Measurements from ENCODE around the gene SLC38A3. TPM values are rescaled to one million over a fixed set of nuclear protein-coding genes. Genes with fewer than 3 reads are reported as not detected.
A peak's percentile ranks its signal among the peaks of the same experiment; 100 is the strongest.

The SLC38A3 gene
- total RNA-seq, 1 donor from 2014 or later, result 43.5 TPM

- H3K4me3 Mint-ChIP-seq (ENCODE audit: low read depth), result no peak overlapping the region
- no peak for TF ChIP-seq CTCF (IDR thresholded peaks at IDR 0.05; ENCODE audit: unreplicated experiment)
- H3K4me1 Mint-ChIP-seq (ENCODE audit: low read depth), result peaks cover 17% of the 10 kb centered on the region
- H3K27me3 Mint-ChIP-seq, result no peaks in the 10 kb centered on the region
- H3K9me3 Mint-ChIP-seq (ENCODE audit: low read depth), result no peaks in the 10 kb centered on the region
- DNase-seq (ENCODE audit: low spot score, unreplicated experiment), result no peak
- peak overlapping the region; percentile 67 for H3K27ac Mint-ChIP-seq
- H3K36me3 Mint-ChIP-seq (ENCODE audit: insufficient read depth), result no peaks in the 10 kb centered on the region
These were observed 37.2 kb upstream of the SLC38A3 start for GRCh38 chr3:50167841-50168209.

GRCh38 chr3:50168388-50168787 lies 36.7 kb upstream of the SLC38A3 start:
- TF ChIP-seq CTCF (IDR thresholded peaks at IDR 0.05; ENCODE audit: unreplicated experiment), result no peak
- Mint-ChIP-seq H3K36me3 (ENCODE audit: insufficient read depth) (no peaks in the 10 kb centered on the region), H3K27me3 (no peaks in the 10 kb centered on the region), H3K4me3 (ENCODE audit: low read depth) (no peak overlapping the region), H3K27ac (no peak overlapping the region), H3K9me3 (ENCODE audit: low read depth) (no peaks in the 10 kb centered on the region), H3K4me1 (ENCODE audit: low read depth) (peaks cover 17% of the 10 kb centered on the region)
- no peak for DNase-seq (ENCODE audit: low spot score, unreplicated experiment)

DNA sequence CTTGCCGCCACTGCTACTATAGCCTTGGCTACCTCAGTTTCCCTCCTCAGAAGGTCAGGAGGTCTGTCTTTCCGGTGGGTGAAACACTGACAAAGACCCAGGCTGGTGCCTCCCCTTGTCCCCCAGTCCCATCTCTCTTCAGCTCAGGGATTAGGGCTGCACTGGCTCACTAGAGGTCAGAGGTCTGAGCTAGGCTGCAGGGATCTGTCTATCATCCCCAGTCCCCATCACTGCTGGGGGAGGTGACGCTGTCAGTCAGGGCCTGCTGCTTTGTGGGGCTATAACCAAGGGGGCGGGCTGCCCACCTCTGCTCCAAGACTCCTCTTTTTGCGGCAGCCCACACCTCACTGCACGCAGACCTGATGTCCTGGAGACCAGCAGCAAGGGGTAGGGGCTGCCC lies 36.3 kb upstream of the SLC38A3 start:
- Mint-ChIP-seq H3K36me3 (ENCODE audit: insufficient read depth) (peaks cover 1% of the 10 kb centered on the region), H3K27me3 (no peaks in the 10 kb centered on the region), H3K27ac (no peak overlapping the region), H3K4me1 (ENCODE audit: low read depth) (peaks cover 17% of the 10 kb centered on the region), H3K9me3 (ENCODE audit: low read depth) (no peaks in the 10 kb centered on the region), H3K4me3 (ENCODE audit: low read depth) (no peak overlapping the region)
- no peak for TF ChIP-seq CTCF (IDR thresholded peaks at IDR 0.05; ENCODE audit: unreplicated experiment)
- no peak for DNase-seq (ENCODE audit: low spot score, unreplicated experiment)

GRCh38 chr3:50169232-50169832 lies 35.7 kb upstream of the SLC38A3 start:
- no peak overlapping the region for H3K27ac Mint-ChIP-seq
- peaks cover 1% of the 10 kb centered on the region for H3K36me3 Mint-ChIP-seq (ENCODE audit: insufficient read depth)
- no peaks in the 10 kb centered on the region for H3K27me3 Mint-ChIP-seq
- no peaks in the 10 kb centered on the region for H3K9me3 Mint-ChIP-seq (ENCODE audit: low read depth)
- H3K4me3 Mint-ChIP-seq (ENCODE audit: low read depth), result no peak overlapping the region
- no peak for TF ChIP-seq CTCF (IDR thresholded peaks at IDR 0.05; ENCODE audit: unreplicated experiment)
- no peak for DNase-seq (ENCODE audit: low spot score, unreplicated experiment)
- peaks cover 17% of the 10 kb centered on the region for H3K4me1 Mint-ChIP-seq (ENCODE audit: low read depth)

GRCh38 chr3:50169858-50170257 lies 35.2 kb upstream of the SLC38A3 start:
- Mint-ChIP-seq H3K27ac (no peak overlapping the region), H3K4me1 (ENCODE audit: low read depth) (peaks cover 17% of the 10 kb centered on the region), H3K9me3 (ENCODE audit: low read depth) (no peaks in the 10 kb centered on the region), H3K27me3 (no peaks in the 10 kb centered on the region), H3K36me3 (ENCODE audit: insufficient read depth) (peaks cover 1% of the 10 kb centered on the region), H3K4me3 (ENCODE audit: low read depth) (no peak overlapping the region)
- TF ChIP-seq CTCF (IDR thresholded peaks at IDR 0.05; ENCODE audit: unreplicated experiment), result no peak
- DNase-seq (ENCODE audit: low spot score, unreplicated experiment), result no peak
